GM19467 (cell line): ENCODE results near the gene NPTX1.
"Not testable (repeated sequence)": the region's sequence is repeated elsewhere in the genome, so short reads cannot be mapped to it uniquely, and the experiment has no call there.

ENCODE experiments used
- ATAC-seq: cut with Tn5 transposase; IDR thresholded peaks from one replicate; pipeline ENCODE4 v1.9.1; 2021; ENCODE audit warnings: mild to moderate bottlenecking, moderate library complexity; ENCODE audit not compliant: unreplicated experiment

The NPTX1 gene

GRCh38 chr17:80475910-80476876 lies at the start of gene NPTX1:
Gene NPTX1 (minus strand): TSS chr17:80476607. CDS start chr17:80476446, 161 bp downstream.
- ATAC-seq, result no peak

GRCh38 chr17:80523956-80524712 lies 47.7 kb upstream of the NPTX1 start:
- no peak for ATAC-seq

- no peak for ATAC-seq
Observed at GRCh38 chr17:80523054-80523744, 46.8 kb upstream of the NPTX1 start.

- ATAC-seq, result no peak
Observed at GRCh38 chr17:80520810-80521455, 44.5 kb upstream of the NPTX1 start.

GRCh38 chr17:80519091-80519781 lies 42.8 kb upstream of the NPTX1 start:
- ATAC-seq, result no peak

- ATAC-seq, result no peak
Observed at GRCh38 chr17:80518392-80518791, 42.0 kb upstream of the NPTX1 start.

GRCh38 chr17:80517641-80518040 lies 41.2 kb upstream of the NPTX1 start:
- ATAC-seq, result no peak

- no peak for ATAC-seq
Observed at GRCh38 chr17:80516171-80516932, 39.9 kb upstream of the NPTX1 start.

- no peak for ATAC-seq
Observed at GRCh38 chr17:80513892-80514291, 37.5 kb upstream of the NPTX1 start.

GRCh38 chr17:80513201-80513600 lies 36.8 kb upstream of the NPTX1 start:
- no peak for ATAC-seq

- no peak for ATAC-seq
Observed at GRCh38 chr17:80512233-80512632, 35.8 kb upstream of the NPTX1 start.

GRCh38 chr17:80511222-80512180 lies 35.1 kb upstream of the NPTX1 start:
- no peak for ATAC-seq

GRCh38 chr17:80510772-80511171 lies 34.4 kb upstream of the NPTX1 start:
- ATAC-seq, result no peak

GRCh38 chr17:80510132-80510531 lies 33.7 kb upstream of the NPTX1 start:
- no peak for ATAC-seq

- ATAC-seq, result no peak
Observed at GRCh38 chr17:80509311-80509710, 32.9 kb upstream of the NPTX1 start.

GRCh38 chr17:80507965-80508364 lies 31.6 kb upstream of the NPTX1 start:
- no peak for ATAC-seq

- not testable (repeated sequence) for ATAC-seq
Observed at GRCh38 chr17:80507177-80507576, 30.8 kb upstream of the NPTX1 start.

GRCh38 chr17:80504686-80505413 lies 28.4 kb upstream of the NPTX1 start:
- ATAC-seq, result no peak
